NCI-H1417 (cell line): ENCODE measurements around the gene ELMO1.
"Not testable (repeated sequence)": the region's sequence is repeated elsewhere in the genome, so short reads cannot be mapped to it uniquely, and the experiment has no call there.

Experiments
- DNase-seq, 3 experiments: peaks; one replicate each; lab custom pipeline; 2025; lab: John Stamatoyannopoulos, UW

ELMO1 gene

DNA sequence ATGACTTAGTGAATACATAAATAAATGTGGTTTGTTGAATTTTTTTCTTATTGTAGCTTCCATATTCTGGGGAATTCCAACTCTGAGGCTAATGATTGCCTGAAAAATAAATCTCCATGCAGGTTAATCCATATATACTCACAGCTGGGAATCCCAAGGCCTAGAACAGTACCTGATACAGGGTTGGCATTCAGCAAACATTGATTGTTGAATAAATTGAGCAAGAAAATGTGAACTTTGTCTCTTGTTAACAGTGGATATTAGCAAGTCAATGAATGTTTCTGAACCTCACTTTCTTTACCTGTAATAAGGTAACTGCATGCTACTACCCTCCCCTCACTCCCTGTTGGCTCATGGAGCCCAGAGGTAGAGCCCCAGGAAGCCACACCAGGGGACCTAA is 470.8 kb downstream of the ELMO1 start:
- DNase-seq = no peak

DNA sequence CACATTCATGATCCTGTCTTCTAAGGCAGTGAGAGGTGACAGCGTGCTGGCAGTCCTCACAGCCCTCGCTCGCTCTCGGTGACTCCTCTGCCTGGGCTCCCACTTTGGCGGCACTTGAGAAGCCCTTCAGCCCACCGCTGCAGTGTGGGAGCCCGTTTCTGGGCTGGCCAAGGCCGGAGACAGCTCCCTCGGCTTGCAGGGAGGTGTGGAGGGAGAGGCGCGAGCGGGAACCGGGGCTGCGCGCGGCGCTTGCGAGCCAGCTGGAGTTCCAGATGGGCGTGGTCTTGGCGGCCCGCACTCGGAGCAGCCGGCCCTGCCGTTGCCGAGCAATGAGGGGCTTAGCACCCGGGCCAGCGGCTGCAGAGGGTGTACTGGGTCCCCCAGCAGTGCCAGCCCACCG is 475.1 kb downstream of the ELMO1 start:
- not testable (repeated sequence) for DNase-seq

DNA sequence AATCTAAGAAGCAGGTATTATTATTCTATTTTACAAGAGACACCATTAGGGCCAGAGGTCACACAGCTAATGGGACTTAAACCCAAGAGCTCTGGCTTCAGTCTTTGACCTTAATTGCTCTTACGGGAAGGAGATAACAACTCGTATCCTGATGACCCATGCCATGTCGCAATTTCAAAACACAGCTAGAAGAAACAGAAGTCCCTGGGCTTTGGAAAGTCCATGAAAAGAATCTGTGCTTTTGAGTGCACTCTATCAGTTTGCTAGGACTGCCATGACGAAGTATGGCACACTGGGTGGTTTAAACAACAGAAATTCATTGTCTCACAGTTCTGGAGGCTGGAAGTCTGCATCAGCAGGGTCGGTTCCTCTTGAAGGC is 476.5 kb downstream of the ELMO1 start:
- no peak for DNase-seq

DNA sequence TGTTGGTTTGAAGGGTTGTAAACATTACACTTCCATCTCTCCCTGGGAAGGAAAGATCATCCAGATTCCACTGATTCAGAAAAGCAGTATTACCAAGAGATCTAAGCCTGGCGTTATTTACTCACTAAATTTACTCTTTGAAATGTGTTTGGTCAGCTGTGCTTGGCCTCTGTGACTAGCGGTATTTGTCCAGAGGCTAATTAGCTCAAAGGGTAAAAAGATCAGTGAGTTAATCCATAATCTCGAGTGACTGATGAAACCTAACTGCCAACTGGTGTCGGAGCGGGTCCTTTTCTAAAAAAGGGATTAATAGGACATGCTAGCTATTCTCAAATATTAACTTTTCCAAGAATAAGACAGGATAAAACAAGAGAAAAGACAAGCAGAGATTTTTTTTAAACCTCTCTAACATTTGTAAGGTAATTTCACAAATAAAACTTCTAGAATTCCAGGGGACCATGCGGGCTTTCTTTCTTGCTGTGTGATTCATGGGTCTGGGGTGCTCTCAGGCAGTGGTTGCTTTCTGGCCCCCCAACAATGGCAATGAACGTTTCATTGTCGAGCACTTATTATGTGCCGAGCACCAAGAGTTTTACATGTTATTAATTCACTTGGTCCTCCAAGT is 477.0 kb downstream of the ELMO1 start:
- peak in 2 of 3 experiments; percentile 66 to 93 for DNase-seq

DNA sequence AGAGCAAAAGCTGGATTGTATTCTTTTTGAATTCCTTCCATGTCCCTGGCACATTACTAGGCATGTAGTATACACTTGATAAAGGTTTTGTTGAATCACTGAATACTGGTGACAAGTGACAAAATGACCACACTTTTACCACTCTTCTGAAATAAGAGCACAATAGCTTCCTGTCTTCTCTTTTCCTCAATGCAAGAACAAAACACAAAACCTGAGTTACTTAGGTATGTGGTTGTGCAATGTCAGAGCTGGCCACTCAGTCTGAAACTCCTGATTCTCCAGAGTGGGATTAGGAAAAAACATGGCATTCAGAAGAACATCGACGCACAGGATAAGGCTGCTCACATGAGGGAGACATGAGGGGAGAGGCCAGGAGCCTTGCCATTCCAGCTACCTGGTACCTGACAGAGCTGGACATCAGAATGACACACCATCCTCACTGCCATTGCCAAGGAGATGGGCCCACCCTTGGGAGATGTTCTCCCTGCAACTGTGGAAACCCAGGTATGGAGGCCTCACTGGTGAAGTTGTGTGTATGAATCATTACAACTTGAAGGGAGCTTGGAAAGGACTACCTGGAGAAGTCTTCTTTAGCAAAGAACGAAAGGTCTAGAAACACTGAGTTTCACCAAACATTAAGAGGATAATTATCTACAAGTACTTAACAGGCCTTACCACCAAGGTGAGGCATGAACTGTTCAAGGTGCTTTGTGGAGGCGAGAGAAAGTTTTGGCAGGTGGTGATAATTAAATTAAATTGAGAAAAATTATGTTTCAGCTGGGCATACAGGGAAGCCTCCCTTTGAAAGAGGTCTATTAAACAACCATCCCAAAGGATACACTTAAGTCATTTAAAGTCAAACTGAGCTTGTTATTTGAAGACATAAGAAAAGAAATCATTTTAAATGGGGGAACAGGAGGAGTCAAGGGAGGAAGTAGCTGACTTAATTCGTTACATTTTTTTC is 477.8 kb downstream of the ELMO1 start:
- DNase-seq = peak in 2 of 3 experiments; percentile 67 to 93

DNA sequence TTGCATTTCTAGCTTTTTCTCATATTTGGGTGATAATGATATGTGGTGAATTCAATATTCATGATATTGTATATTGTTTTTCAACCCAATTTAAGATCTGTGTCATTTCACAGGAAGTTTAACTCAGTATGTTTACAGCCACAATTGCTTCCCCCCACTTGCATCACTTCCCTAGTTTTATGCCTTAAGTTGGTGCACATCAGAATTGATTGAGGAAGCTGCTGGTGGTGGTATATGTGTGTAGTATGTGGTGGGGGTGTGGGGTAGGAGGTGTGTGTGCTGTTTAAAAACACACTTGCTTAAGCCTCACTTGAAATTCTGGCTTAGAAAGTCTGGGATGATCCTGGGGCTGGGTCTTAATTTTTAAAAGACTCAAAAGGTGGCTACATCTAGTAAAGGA is 479.3 kb downstream of the ELMO1 start:
- no peak for DNase-seq

DNA sequence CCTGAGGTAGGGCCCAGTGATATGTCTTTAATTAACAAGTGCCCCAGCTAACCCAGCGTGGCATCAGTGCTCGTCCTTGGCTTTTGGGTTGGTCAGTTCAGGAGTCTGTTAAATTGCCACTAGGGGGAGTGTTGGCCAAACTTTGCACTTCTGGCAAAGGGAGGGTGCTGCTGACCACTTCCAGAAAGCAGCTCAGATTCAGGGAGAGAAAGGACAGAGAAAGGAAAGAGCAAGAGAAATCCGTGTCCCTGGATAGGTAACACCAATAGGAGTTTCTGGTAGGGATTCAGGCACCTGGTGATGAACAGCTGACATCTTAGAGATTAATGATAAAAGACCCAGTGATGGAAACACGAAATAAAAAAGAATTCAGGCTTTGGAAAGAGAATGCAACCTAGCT is 481.3 kb downstream of the ELMO1 start:
- peak in 2 of 3 experiments; percentile 13 to 51 for DNase-seq

DNA sequence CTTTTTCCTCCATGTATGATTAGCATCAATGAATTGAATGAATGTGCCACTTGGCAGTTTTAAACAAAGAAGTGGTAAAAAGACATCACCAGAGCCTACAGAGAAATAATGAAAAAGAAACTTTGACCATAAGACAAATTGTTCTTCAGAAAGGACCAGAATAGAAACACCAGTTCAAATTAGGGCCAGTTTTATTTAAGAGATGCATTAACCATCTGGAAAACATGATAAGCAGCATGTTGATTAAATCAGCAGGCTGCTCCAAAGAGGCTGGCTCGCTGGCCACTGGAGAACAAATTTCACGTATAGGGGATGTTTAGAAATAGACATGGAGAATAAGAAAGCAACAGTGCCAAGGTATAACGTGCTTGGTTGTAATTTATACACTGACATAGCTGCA is 482.0 kb downstream of the ELMO1 start:
- DNase-seq = no peak

DNA sequence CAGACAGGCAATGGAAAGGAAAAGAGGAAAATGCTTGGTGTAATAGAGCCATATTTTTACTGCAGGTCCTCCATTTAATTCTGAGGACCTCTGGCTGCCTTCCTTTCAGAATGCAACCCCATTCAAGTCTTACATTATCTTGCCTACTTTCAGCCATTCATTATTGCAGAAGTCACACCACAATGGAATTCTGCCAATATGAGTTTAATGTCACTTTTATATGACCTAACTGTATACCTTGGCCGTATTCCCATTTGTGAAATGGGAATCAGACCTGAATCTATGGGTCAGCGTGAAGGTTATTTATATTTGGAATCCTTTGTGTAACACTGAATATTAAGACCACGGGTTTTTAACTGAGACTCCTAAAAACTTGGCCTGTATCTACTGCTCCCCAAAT is 482.6 kb downstream of the ELMO1 start:
- no peak for DNase-seq

DNA sequence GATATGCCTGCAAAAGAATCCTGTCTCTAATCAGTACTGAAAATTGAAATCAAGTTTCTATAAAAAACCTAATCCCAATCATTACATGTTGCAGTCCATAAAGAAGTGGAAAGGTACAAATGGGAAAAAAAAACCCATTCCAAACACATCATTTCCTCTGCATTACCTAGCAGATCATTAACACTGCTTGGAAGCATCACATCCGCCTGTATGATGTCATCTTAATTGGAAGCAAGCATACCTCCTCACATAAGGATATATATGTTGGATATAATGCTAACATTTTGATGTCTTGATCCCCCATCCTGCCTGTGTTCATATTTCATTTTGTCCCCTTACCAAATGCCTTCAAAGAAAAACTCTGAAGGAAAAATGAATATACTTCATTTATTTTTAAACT is 483.0 kb downstream of the ELMO1 start:
- no peak for DNase-seq

DNA sequence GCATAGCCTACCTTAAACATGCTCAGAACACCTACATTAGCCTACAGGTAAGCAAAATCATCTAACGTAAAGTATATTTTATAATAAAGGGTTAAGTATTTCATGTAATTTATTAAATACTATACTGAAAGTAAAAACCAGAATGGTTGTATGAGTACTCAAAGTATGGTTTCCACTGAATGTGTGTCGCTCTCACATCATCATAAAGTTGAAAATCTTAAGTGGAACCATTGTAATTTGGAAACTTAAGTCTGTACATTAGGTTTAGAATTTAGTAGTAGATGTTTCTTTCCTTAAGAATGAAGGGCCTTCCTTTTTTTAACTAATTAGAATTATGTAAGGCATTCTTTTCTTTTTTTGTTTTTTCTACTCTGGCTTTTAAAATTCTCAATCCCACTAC is 484.4 kb downstream of the ELMO1 start:
- DNase-seq = no peak

DNA sequence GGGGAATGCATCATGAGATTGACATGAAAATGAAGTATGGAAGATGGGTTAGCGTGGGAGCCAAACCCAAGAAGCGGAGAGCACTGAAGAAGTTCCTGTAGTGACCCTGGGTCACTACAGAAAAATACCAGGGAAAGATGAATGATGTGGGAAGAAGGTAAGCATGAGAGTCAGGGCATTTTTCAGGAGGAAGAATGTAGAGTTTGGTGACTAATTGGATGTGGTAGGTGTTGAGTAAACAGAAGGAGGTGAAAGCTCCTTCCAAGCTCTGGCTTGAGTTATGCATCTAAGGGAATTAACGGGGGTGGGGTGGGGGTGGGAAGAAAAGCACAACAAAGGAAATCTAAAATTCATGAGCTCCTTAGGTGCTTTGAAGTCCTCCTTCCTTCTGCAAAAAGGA is 486.3 kb downstream of the ELMO1 start:
- DNase-seq = no peak

DNA sequence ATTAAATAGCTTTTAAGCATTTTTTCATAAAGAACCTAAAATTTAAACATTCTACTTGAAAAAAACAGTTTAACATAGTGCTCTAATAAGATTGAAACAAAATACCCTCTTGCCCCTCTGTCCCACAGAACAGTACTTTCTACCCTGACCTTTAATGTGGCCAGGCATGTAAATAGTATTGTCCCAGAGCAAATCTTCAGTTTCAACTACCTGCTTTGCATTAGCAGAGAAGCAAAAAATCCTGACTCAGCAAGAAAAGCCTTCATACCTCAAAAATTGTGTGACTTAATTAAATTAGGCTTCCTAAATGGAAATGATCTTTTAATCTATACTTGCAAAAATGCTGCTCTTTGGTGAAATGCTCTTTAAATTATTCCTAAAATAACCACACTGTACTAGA is 487.0 kb downstream of the ELMO1 start:
- DNase-seq = no peak

DNA sequence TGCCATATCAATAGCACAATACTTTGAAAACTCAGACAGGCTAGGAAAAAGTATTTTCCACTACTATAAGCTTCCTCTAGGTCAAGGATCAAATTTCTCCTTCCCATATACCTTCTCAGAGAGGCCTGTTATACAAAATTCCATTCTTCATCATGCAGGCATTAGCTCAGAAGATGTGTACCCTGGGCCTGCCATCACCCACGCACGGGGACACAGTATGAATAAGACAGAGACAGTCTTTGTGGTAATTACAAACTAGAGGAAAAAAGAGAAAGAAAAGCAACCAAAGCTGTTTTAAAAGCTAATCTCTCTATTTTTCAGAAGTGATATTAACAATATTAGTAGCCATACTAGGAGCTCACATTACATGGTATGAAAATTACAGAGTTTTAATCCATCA is 487.6 kb downstream of the ELMO1 start:
- DNase-seq = no peak

DNA sequence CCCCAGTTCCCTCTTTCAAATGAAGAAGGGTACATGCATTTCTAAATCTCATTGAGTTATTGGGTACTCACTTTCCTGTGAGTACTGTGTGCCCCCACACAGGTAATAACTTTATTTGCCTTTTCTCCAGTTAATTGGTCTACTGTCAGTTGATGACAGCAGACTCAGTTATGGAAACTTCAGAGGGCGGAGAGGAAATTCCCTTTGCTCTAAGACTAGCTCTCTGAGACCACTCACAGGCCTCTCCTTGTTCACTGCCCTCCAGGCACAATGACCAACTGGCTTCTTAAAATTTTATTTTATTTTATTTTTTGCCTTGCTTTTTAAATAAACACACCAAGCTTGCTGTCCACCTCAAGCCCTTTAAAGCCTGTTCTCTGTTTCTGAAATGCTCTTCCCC is 488.6 kb downstream of the ELMO1 start:
- no peak for DNase-seq

DNA sequence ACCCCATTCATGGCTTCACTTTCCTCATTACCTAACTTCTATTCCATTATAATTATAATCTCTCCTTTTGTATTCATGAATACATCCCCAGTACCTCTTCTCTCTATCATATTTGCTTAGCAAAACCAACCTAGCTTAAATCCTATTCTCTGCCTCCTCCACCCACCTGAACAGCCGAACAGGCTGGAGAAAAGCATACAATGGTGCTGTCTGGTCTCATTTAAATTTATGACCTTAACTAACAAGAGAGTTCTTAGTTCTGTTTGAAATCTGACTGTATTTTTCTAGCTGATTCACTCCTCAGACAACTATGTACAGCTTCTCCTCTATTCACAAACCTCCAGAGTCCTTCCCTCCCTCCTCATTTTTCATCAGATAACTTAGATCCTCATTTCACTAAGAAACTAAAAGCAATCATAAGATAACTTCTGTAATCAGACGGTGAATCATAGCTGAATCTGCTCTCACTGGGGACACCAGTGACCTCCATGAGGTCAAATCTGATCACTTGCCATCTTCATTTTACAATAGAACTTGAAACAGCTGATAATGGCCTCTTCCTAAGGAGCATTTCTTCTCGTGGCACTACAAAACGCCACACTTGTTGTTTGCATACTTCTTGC is 490.4 kb downstream of the ELMO1 start:
- peak in 2 of 3 experiments; percentile 39 to 77 for DNase-seq

DNA sequence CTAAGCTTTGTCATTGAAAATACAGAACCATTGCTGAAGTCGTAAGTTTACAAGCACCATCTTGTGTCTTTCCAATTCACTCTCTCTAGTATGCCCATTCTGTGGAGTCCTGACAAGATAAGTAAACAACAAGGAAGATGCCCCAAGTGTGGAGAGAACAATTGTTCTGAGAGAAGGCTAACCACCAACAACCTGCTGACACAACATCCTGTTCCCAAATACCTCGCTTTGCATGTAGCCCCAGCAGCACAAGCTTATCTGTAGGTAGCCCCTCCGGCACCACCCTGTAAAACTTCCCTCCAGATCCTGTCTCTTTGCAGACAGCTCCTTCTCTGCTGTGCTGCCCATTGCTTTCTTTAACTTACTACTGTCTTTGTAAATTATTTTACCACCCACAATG is 491.0 kb downstream of the ELMO1 start:
- no peak for DNase-seq

DNA sequence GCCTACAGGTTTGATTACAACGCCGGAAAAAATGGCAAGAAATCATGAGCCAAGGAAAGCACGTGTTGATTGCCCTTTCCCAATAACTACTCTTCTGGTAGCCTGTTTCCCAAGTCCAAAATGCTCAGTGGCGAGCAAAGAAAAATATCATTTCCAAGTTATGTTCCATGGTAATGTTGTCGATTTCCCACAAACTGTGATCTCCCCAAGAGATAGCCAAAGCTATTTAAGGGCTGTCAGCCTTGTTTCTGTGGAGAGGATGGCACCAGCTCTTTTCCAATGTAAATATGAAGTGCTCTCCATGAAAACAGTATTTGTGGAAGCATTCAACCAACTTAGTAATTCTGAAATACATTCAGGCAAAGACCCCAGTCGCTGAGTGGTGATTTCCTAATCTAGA is 491.9 kb downstream of the ELMO1 start:
- no peak for DNase-seq

DNA sequence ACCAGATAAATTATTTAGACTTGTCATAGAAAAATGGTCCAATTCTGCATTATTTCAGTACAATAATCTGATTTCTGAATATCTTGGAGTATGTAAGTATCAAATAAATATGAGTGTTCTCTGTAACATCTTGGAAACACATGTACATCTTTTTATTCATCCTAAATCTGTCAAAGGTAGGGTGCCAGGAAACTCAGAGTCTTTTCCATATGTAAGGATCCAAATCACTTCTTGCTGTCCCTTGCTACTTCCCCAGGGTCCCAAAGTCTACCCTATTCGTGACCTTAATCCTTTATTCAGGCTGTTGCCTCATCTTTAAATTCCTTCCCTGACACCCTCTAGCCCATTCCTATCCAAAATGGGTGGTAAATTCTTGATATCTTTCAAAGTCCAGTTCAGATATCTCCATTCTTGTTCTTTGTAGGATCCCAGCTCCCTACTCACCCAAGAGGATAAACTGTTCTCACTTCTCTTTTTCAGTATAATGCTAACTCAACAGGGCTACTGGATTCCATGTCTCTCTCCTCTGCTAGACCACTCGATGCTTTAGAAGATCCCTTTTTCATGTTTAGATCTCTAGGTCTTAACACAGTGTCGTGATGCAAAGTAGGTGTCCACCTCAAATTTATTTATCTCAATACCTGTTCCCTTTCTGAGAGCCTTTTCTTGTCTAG is 493.1 kb downstream of the ELMO1 start:
- no peak for DNase-seq

DNA sequence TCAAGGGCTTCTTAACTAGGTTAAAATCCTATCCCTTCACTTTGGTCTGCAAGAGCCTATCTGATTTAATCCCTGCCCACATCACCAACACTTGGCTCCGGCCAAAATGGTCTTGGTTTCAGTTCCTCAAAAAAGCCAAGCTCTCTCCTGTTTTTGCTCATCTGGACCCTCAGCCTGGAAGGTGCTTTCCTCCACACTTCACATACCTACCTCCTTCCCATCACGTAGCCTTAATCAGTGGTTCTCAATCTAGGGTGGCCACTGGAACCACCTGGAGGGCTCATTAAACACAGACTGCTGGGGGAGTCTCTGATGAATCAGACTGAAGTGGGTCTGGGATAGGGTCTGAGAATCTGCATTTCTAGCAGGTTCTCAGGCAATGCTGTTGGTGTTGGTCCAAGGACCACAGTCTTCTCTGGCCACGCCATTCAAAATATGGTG is 497.4 kb downstream of the ELMO1 start:
- DNase-seq = no peak

DNA sequence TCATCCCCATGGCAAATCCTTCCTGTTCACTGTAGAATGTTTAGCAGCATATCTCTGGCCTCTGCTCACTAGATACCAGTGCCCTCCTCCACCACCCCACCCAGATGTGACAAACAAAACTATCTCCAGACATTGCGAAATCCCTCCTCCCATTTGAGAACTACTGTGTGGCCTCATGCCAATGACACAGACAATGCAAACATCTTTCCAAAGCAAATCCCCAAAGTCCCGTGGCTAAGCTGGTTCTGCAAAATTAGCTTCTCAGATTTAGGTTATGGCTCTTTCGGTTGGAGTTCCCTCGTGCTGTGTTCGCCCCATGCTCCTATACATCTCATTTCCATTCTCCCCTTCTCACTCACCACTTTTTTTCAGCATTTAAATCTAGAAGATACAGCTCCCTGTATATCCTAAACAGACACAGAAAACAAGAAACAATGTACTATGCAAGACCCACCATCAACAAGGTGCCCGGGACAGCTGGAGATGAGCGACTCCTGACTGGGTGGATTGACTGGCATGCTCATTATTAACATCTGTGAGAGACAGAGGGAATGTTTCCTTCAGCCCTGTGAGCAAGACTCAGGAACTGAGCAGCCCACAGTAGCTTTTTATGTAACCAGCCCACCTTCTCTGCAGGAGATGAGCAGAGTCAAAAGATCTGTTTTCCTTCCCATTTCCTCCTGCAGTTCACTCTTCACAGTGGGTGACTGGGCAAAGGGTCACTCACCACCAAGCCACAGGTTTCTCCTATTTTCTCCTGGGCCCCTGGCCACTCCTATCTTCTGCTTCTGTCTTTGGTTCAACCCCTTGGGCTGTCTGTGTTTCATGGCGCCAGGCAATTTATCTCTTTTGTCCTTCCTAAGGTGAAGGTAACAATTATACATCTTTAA is 498.7 kb downstream of the ELMO1 start:
- peak in 2 of 3 experiments; percentile 54 to 82 for DNase-seq
